Fibroblast of peridontal ligament (primary cell): ENCODE measurements around the gene SLC27A5.
"Not testable (repeated sequence)": the region's sequence is repeated elsewhere in the genome, so short reads cannot be mapped to it uniquely, and the experiment has no call there.

ENCODE experiments used
- DNase-seq: peaks from one replicate; pipeline ENCODE4 v3.0.0-alpha.2; 2010; ENCODE audit errors: extremely low read depth

SLC27A5 gene

GRCh38 chr19:58498316-58499020 is 13.3 kb downstream of the SLC27A5 start:
- DNase-seq, result no peak

- no peak for DNase-seq
Measured at GRCh38 chr19:58497634-58498170, 14.1 kb downstream of the SLC27A5 start.

GRCh38 chr19:58492265-58492664 is 19.5 kb downstream of the SLC27A5 start:
- no peak for DNase-seq

DNA sequence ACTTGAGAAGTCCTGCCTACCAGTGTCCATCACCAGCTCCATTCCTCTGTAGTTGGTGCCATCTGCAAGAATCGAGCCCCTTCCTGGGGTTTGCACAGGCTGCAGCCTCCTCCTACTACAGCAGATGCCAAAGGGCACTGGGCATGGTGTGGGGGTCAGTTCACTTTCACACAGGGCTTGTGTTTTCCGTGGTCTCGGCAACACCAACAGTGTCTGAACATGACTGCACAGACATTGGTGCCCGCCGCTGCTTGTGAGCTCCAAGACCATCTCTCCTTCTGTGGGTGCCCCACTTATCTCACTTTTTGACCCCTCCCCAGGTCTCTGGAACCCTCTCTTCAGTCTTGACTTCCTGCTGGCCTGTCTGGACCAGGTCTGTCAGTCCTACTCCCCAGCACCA is 20.4 kb downstream of the SLC27A5 start:
- DNase-seq, result no peak

GRCh38 chr19:58484349-58484748 is 27.4 kb downstream of the SLC27A5 start:
- DNase-seq, result not testable (repeated sequence)

- no peak for DNase-seq
Measured at GRCh38 chr19:58483776-58484175, 28.0 kb downstream of the SLC27A5 start.

DNA sequence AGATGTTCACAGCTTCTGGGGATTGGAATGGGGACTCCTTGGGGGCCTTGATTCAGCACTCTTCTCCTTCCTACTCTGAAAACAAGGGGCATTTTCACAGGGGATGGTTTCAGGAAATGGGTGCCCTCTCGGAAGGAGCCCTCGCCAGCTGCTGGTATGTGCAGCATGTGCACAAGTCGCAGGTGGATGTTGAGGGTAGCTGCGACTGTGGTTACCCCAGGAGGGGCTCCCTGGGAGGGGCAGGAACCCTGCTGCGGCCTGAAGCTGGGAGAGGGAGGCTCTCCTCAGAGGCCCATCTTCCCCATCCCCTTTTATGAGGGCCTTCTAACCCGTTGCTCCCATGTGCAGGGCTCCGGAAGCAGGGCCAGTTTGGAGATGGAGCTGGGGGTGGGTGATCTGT is 29.4 kb downstream of the SLC27A5 start:
- DNase-seq, result no peak

DNA sequence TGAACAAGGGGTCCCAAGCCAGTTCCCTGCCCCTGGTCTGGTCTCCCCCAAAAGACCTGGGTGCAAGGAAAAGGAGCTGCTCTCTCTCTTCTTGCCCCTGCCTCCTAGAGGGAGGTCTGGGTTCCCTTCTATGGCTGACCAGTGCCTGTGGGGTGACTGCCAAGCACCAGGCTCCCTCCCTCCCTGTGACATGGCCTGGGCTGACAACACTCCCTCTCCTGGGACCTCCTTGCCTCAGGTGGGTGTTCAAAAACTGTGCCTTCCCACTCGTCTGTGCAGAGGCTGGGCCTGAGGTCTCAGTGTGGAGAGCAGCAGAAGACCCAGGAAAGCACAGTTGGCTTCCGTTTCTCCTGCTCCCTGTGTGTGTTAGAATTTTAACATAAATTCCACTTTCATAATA is 31.0 kb downstream of the SLC27A5 start:
- DNase-seq, result no peak

- no peak for DNase-seq
Measured at GRCh38 chr19:58480481-58480830, 31.3 kb downstream of the SLC27A5 start.

DNA sequence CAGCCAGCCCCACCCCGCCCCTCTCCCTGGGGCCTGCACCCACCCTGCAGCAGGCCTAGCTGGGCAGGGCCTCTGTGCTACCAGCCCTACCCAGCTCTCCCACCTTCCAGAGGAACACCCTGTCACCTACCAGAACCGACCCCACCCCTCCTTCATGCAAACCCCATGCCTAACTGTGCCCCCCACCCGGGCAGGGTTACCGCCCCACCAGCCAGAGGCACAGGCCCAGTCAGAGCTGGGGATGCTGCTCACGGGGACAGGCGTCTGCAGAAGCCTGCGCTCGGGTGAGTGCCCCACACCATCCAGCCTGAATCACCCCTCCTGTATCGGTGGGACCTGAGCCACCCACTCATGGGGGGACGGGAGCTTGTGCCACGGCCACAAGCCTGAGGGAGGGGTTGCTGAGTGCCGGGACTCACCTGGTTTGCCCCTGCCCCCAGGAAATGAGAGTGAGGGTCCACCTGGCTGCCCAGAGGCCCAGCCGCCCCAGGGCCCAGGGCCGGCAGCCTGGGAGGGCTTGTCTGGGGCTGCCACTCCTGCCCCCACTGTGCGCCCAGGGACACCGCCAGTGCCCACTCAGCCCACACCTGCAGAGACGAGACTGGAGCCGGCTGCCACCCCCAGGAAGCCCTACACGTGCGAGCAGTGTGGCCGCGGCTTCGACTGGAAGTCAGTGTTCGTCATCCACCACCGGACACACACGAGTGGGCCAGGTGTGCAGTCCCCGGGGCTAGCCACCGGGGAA is 31.9 kb downstream of the SLC27A5 start:
- DNase-seq, result no peak

DNA sequence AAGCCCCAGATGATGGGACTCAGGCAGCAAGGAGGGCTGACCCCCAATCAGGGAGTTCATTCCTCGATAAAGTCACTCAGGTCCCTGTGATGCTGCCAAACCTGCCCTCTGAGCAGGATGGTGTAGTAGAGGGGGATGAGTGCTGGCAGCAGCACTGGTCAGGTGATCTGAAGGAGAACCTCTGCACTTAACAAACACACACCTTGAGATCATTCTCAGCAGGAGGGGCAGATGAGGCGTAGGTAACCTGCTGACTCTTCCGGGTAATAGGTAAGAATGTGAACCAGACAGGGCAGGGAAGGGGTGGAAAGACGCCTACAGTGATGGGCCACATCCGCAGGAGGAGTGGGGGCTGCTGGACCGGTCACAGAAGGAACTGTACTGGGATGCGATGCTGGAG is 32.5 kb downstream of the SLC27A5 start:
- no peak for DNase-seq

- DNase-seq, result no peak
Measured at GRCh38 chr19:58477871-58478270, 33.9 kb downstream of the SLC27A5 start.

DNA sequence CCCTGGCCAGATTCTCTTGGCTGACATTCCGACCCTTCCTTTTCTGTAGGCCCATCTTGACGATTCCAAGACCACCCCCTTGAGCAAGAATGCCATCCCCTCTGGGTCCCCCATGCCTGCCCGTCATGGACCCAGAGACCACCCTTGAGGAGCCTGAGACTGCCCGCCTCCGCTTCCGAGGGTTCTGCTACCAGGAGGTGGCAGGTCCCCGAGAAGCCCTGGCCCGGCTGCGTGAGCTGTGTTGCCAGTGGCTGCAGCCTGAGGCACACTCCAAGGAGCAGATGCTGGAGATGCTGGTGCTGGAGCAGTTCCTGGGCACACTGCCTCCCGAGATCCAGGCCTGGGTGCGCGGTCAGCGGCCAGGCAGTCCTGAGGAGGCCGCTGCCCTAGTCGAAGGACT is 34.7 kb downstream of the SLC27A5 start:
- no peak for DNase-seq

GRCh38 chr19:58476498-58477015 is 35.2 kb downstream of the SLC27A5 start:
- DNase-seq, result peak; percentile 7

DNA sequence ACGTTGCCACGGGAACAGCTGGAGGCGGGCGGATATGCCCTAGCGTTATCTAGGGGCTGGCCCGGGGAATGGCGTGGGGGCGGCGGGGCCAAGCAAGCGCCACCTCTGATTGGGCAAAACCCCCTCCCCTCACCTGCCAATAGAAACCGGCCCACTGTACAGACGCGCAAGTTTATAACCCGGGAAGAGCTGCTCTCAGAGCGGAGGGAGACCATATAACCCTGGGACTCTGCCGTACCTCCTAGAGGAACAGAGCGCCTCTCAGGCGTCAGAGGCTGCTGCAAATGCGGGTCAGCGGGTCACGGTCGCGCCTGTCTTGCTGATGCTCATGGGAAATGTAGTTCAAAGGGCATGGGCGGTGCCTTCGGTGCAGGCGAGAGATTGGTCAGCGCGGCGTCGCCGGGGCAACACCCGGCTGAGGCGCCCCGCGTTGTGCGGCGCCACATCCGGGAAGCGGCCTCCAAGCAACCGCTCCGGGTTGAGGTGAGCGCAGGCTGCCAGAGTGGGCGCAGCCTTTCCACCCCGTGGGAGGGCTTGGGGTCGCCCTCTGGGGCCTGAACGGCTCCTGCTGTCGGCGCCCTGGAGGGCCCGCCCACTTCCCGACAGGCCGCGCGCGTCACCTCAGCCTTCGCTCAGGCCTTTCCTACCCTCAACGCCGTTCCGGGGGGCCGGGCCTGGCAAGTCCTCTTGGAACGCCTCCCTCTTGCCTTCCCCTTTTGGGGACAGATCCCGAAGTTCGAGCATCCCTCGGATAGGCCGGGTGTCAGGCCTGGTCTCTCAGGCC is 35.9 kb downstream of the SLC27A5 start, which contains the start of gene ZNF446:
TSS of gene ZNF446 (plus strand) at position 639 of the 784 bp plus-strand sequence. CDS start 867 bp downstream, outside the sequence.
- DNase-seq, result peak; percentile 96

DNA sequence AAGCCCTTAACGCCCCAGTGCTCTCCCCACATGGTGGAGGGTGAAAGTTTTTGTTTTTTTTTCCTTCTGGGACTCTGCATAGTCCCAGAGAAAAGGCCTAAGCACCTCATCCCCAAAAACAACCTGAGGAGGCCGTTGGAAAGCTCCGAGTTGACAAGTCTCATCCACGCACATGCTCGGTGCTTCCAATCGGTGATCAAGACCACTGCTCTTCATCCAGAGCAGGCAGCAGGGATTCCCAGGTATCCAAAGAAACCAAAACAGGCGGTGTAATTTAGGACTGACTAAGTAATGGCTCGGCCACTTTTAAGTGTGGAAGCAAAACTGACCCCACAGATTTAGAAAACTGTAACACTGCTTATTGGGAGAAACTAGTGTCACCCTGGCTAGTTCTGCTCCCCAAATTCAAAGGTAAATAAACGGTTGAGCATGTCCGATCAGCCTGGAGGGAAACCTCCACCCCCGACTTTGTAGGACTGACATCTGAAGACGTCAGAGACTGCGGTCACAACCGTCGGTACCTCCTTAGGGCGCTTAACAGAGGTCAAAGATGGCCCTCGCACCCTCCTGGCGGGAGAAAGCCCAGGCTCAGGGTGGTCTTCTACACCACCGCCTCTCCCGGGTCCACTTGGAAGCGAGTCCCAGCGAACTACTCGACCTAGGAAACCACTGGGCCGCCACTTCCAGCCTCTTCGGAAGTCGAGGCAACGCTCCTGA is 36.6 kb downstream of the SLC27A5 start:
- peak; percentile 49 for DNase-seq

- DNase-seq, result peak; percentile 71
Measured at GRCh38 chr19:58474291-58474996, 37.3 kb downstream of the SLC27A5 start.

DNA sequence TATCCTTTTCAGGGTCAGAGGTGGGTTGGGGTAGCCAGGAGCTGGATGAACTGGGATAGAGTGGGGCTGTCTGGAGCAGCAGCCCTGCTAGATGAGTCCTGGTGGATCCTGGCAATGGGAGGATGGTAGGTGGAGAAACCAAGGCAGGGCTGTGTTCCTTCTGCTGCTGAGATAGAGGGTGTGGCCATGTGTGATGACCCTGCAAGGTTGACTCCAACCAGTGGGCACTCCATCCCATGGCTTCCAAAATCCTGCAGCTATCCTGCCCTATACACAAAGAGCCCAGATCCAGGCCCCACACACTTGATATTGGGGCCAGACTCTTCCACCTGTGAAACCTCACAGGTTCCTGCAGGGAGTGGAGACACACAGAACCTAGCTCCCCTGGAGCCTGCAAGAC is 38.0 kb downstream of the SLC27A5 start:
- no peak for DNase-seq

DNA sequence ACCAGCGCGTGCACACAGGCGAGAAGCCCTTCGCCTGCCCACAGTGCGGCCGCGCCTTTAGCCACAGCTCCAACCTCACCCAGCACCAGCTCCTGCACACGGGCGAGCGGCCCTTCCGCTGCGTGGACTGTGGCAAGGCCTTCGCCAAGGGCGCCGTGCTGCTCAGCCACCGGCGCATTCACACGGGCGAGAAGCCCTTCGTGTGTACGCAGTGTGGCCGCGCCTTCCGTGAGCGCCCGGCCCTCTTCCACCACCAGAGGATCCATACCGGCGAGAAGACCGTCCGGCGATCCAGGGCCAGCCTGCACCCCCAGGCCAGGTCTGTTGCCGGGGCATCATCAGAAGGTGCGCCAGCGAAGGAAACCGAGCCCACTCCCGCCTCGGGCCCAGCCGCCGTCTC is 40.1 kb downstream of the SLC27A5 start:
- no peak for DNase-seq

- DNase-seq, result not testable (repeated sequence)
Measured at GRCh38 chr19:58470837-58471543, 40.8 kb downstream of the SLC27A5 start.
